NCI-H2171 (cell line): ENCODE data around the gene RECQL5.

Experiments
- DNase-seq: peaks from one replicate; lab custom pipeline; 2025; lab: John Stamatoyannopoulos, UW

RECQL5 gene

DNA sequence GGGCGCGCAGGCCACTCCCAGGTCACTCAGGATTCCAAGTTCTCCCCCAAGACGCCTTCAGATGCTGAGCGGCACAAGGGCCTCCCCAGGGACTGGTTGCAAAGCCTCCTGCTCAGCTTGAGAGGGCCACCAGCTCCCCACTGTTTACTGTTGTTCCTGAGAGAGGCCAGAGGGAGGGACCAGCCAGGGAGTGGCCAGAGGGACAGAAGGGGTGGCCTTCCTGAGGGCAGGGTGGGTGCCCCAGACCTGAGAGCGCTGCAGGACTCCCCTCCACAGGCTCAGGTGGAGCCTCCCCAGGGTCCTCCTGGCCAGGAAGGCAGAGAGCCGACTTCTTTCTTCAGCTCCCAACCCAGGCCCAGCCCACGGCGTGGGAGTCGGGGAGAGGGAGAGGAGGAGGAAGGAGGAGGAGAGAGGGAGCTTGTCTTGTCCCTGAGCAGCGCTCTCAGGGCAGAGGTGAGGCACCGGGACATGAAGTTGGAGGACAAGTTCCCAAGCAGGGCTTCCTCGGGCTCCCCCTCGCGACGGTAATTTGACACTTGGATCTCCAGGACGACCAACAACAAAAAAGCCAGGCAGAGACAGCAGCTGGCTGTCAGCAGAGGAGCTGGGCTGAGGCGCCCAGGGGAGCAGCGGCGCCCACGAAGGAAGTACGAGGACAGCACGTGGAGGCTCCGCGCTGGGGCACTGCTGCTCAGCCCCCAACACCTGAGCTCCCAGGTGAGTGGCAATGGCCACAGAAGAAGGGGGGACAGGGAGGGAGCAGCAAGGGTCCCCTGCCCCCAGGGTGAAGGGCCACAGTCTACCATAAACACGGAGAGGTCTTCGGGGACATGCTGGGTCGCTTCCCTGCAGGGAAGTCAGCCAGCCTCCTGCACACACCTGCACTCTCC, 33.2 kb downstream of the RECQL5 start:
- peak; percentile 92 for DNase-seq

DNA sequence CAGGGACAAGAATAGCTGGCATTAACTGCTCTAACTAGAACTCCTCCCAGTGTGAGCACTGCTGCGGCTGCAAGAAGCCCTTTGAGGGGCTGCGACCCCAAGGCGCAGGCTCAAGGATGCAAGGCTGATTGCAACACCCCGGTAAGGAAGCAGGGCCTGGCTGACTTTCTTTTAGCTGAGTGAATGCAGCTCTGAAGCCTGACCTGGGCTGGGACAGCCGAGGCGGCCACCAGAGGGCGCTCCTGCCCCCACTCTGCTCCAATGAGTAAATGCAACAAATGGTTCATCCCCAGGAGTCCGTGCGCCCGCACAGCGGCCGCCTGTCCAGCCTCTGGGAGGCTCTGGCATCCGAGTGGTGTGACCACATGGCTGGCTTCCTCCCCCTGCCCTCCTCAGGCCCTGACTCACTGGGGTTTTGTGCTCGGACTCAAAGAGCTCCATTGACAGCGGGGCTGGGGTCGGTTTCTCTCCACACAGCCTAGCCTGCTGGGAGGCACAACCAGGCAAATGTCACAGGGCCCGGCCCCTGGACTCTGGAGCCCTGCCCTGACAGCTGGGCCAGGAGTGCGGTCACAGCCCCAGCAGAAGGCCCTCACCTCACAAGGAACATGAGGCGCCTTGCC, 34.0 kb downstream of the RECQL5 start, which contains the start of gene SMIM5:
Gene SMIM5, plus strand, starts transcription at position 572 of the 623 bp plus-strand sequence. CDS start 6,768 bp downstream, outside the sequence.
- peak; percentile 53 for DNase-seq

DNA sequence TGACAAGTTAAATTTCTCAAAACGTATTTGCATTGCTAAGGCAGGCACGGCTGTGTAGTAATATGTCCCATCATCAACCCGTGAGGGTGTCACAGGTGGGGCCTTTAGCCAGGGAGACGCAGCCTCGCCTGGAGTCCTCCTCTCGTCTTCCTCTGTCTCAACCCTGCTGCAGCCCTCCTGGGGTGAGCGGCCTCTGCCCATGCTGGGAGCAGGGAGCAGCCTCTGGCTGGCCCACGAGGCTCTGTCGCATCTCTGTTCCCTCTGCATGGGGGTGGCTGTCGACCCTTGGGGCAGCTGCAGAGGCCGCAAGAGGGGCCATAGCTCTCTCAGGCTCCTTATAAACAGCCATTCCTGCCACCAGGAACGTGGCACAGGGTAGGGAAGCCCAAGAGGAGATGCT, 34.5 kb downstream of the RECQL5 start:
- DNase-seq: no peak

DNA sequence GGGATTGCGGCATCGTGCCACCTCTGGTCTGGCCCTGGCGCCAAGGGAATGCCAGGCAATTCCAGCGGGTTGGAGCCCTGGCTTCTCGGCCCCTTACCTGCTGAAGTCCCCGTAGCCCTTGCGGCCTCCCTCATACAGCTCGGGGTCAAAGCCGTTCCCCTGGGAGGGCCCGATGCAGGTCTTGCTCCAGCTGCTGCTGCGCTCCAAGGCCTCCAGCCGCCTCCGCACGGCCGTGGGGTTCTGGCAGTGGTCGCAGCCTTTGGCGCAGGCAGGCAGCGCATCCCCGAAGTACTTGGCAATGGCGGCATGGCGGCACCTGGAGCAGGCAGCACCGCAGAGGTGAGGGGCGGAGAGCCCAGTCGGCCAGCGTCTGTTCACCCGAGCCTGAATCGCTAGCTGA, 35.6 kb downstream of the RECQL5 start:
- DNase-seq: no peak

DNA sequence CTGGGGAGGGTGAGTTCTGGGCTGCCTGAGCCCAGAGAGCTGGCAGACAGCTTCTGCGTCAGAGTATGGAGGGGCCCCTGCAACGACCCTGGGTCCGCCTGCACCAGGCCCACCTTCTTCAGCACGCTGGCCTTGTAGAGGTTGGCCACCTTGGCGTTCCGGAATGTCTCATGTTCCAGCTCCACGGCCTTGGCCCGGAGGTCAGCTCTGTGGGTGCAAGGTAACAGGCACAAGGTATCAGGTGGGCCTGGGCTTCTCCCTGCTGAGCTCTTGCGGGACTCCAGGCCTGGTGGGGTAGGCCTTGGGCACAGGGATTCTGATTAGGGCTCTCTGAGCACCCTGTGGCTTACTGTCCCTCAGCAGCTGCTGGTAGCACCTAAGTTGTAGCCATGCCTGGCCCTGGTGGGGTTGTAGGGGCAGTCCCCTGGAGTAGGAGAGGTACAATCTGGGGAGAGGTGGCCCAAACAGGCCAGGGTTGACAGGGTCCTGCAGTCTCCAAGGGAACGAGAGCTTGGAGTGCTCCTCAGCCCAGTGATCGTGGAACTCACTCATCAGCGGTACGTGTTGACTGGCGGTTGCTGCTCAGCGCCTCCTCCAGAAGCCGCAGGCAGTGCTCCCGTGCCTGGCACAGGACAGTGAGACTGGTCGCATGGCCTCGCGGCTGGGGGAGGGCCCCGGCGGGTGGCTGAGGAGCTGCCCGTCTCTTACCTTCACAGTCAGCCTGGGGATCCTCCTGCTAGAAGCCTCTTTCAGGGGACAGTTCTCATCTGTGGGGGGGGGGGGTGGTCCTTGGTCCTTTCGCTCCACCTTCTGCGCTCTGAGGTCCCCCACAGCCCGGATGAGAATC, 36.7 kb downstream of the RECQL5 start:
- DNase-seq: no peak

DNA sequence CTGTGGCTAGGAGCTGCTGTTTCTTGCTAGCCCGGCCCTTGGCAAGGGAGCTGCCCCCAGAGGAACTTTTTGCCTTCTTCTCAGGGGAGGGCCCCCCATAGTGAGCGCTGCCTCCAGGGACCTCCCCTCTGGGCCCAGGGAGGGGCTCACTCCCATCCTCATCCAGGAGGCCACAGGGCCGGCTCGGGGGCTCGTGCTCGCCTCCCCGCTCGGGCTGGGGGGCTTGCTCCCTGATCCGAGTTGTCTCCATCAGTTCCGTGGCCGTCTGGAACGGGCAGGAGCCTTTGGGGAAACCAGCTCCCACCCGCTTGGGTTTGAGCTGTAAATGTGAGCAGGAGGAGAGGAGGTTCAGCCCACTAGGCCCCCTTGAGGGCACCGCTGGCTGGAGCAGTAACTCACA, 37.8 kb downstream of the RECQL5 start:
- no peak for DNase-seq

DNA sequence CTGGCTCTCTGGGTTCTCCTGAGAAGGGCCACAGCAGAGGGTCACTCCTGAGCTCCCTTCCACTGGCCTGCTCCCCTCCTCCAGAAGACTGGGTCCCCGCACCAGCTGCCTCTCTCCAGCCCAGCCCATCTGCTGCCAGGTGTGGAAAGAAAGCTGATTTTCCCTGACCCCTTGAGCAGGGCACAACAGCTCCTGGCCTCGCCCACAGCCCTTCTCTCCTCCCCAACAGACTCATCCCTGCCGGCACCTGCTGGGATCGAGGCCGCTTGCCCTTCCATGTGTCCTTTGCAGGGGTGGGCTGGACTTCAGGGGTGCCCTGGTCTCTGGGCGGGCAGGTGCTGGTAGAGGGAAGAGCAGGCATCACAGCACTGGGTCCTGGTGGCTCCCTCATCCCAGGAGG, 38.5 kb downstream of the RECQL5 start:
- DNase-seq: no peak

DNA sequence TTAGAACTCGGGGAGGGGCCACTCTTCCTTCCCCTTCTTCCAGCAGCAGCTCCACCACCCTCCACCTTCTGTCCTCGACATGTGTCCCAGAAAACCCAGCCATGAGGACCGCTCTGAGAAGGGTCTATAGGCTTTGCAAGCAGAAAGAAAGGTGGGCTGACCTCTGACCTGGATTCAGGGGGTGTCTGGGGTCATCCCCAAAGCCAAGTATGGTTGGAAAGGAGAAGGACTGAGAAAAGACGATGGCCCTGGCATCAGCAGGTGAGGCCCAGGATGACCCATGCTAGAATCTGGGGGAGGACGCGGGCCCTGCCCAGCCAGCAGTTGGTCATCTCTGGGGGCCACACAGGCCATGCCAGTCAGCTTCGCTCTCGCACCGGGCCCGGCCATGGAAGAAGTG, 39.9 kb downstream of the RECQL5 start:
- DNase-seq: peak; percentile 55

DNA sequence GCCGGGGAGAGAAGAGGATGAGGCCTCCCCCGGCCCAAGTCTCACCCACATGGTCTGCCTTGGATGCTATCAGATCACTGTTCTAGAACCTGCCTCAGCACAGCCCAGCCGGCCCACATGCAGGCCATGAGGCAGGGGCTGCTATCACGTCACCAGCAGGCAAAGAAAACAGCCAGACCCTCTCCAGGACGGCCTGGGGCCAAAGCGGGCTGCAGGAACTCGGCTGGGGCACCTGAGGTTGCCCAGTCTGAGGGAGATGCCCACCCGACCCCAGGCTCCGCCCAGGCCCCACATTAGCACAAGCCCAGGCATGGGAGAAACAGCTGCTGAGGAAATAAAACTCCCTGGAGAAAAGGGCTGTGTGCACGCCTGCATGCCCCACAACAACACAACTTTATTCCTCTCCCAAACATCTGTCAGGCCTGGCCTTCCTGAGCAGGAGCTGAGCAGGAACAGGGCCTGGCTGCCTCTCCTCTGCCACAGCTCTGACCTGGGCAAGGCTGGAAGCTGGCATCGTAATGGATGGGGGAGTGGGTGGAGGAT, 40.4 kb downstream of the RECQL5 start:
- DNase-seq: peak; percentile 94

DNA sequence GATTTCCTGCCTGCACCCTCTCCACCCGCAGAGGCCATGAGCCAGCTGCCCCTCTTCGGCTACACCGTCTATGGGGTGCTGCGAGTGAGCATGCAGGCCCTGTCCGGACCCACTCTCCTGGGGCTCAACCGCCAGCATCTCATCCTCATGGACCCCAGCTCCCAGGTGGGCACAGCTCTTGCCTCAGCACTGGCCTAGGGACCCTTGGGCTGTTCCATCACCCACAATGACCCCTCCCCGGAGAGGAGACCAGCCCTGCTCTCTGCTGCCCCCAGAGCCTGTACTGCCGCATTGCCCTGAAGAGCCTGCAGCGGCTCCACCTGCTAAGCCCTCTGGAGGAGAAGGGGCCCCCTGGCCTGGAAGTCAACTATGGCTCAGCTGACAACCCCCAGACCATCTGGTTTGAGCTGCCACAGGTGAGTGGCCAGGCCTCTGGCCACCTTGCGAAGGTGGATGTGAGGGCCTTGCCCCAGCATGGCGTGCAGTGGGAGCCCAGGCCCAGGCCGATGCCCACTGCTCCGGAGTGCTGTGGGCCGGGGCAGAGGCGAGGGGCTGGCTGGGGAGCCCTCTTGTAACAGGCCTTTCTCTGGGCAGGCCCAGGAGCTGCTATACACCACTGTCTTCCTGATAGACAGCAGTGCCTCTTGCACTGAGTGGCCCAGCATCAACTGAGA, 41.0 kb downstream of the RECQL5 start:
- DNase-seq: peak; percentile 45

DNA sequence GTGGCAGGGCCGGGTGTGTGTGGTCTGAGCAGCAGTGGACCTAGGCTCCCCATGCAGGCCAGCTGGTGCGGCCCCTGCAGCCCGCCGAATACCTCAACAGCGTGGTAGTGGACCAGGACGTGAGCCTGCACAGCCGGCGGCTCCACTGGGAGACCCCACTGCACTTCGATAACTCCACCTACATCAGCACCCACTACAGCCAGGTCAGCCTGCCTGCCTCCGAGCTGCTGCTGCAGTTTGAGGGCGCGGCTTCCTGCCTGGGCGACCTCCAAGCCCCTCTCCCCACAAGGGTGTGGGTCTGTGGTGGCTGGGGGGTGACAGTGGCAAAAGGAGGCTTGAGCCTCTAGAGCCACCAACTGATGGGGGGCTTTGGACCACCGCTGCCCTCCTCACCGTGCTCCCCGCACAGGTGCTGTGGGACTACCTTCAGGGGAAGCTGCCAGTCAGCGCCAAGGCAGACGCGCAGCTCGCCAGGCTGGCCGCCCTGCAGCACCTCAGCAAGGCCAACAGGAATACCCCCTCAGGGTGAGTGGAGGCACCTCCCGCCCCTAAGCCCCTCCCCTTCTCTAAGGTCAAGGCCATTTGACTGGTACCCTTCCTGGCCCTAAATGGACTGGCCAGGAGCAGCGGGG, 42.1 kb downstream of the RECQL5 start:
- no peak for DNase-seq

DNA sequence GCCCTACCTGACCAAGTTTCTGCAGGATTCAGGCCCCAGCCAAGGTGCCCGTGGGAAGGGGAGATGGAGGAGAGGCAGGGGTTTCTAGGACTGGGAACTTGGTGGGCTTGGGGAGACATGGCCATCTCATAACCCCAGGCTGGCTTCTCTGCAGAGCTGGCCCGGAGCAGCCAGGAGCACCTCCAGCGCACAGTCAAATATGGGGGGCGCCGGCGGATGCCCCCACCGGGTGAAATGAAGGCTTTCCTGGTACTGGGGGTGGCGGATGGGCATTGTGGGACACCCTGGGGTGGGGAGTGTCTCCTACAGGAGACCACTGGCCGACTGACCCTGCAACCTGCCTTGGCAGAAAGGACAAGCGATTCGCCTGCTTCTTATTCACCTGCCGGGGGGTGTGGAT, 42.9 kb downstream of the RECQL5 start:
- DNase-seq: no peak

DNA sequence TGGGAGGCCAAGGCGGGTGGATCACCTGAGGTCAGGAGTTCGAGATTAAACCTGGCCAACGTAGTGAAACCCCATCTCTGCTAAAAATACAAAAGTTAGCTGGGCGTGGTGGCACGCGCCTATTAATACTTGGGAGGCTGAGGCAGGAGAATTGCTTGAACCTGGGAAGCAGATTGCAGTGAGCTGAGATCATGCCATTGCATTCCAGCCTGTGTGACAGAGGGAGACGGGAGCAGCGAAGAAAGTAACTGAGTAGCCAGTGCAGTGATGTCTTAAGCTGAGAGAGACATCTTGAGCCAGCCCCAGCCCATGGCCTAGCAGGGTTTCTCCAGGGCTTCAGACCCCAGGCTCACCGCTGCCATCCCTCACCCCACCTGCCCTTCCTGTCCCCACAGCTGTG, 43.6 kb downstream of the RECQL5 start:
- no peak for DNase-seq

DNA sequence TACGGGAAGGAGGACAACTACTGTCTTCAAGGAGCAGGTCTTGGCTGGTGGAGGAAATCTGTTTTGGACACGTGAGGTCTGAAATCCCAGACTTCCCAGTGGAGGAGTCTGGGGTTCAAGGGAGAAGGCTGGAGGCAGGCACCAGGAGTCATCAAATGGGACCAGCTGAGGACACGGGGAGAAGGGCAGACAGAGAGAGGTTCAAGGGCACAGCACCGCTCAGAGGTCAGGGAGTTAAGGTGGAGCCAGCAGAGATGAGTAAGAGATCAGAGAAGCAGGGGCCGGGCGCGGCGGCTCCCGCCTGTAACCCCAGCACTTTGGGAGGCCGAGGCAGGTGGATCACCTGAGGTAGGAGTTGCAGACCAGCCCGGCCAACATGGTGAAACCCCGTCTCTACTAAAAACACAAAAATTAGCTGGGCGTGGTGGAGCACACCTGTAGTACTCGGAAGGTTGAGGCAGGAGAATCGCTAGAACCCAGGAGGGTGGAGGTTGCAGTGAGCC, 44.1 kb downstream of the RECQL5 start:
- DNase-seq: no peak

DNA sequence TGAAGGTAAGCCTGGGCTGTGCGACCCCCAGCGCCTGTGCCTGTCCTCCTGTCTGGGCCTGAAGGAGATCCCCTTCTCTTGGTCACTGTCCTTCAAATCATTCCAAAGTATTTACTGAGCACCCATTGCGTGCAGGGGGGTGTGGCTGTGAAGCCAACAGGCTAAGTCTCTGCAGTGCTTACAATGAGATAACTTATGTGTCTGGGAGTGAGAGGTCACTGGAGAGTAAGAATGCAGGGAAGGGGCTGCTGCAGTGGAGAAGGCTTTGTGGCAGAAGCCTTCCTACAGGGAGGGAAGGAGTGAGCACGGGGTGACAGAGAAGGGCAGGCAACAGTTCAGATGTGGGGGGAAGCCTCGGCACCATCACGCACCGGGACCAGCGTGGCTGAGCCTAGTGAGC, 44.9 kb downstream of the RECQL5 start:
- DNase-seq: no peak

DNA sequence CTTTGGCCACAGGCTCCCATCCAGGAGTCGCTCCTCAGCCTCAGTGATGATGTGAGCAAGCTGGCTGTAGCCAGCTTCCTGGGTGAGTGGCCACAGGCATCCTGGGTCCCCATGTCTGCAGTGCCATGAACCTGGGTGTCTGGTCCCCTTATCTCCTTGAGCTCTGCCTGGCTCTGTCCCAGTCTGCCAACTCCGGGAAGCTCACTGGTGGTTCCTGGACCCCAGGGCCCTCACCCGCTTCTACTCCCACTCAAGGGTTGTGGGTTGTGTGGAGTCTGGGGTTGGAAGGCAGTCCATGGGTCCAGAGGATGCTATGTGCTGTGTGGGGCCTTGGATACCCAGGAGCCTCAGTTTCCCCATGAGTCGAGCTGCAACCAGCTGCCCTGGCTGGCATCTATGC, 45.5 kb downstream of the RECQL5 start:
- no peak for DNase-seq

DNA sequence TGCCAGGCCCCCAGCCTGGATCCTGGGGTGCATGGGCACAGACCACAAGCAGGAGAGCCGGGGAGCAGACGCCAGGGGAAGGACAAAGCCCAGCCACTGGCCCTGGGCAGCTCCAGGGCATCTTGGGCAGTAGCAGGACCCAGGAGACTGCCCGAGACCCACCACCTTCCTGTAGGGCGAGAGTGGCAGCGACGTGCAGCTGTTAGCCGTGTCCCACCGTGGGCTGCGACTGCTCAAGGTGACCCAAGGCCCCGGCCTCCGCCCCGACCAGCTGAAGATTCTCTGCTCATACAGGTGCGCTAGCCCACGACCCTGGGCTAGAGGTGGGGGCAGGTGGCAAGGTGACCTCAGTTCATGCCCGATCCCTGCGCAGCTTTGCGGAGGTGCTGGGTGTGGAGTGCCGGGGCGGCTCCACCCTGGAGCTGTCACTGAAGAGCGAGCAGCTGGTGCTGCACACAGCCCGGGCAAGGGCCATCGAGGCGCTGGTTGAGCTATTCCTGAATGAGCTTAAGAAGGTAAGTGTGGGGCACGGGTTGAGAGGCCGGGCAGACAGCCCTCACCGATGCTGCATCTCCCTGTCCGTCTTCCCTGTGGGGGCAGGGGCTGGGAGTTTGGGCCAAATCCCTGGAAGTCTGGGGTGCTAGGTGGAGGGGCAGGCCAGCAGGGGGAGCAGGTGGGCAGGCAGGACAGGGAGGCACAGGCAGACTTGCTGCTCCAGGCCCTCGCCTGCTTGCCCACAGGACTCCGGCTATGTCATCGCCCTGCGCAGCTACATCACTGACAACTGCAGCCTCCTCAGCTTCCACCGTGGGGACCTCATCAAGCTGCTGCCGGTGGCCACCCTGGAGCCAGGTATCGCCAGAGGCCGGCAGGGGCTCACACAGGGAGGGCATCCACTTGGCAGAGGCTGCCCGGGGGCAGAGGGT, 47.2 kb downstream of the RECQL5 start:
- peak; percentile 44 for DNase-seq

DNA sequence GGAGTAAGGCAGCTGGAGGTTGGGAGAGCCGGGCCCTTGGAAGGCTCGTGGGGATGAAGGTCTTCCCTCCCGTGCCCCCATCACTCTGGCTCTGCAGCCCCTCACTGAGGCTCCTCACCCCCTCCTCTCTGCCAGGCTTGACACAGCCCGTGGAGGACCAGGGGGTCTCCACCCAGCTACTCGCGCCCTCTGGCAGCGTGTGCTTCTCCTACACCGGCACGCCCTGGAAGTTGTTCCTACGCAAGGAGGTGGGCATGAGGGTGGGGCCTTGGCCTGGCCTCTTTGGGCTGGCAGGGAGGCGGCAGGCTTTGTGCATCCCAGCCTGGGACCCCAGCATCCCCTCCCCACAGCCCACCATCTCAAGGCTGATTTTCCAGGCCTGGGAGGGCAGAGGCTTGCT, 49.3 kb downstream of the RECQL5 start:
- DNase-seq: no peak

DNA sequence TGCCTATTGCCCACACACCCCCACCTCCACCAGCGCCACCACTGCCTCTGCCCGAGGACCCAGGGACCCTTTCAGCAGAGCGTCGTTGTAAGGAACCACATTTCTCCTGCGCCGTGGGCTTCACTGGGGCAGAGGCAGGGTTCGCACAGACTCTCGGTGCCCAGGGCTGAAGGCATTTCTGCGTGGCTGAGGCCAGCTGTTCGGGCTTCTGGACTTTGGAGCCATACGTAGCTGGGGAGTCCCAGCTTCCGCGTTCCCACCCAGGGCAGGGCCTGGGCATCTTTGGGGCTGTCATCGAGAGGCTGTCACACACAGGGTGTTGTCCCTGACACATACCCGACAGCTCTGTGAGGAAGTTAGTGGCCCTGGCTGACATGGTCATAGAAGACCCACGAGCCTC, 49.7 kb downstream of the RECQL5 start:
- no peak for DNase-seq
